PC-9 (cell line): ENCODE results near the gene PTPRO. TPM values are rescaled to one million over a fixed set of nuclear protein-coding genes. Genes with fewer than 3 reads are reported as not detected.

Source experiments
- BruUV-seq: library from RNA; stranded (reverse); fragments of 400-500 nt; replicated peaks from 2 replicates; lab custom pipeline; 2021; lab: Mats Ljungman, UMichigan
- CTCF ChIA-PET: fragments of 300-600 bp; sonication (Branson Sonifier 250); formaldehyde crosslinking; loops from one replicate; lab custom pipeline; 2022; ENCODE audit warnings: antibody characterized with exemption; lab: Charles Lee
- POLR2A ChIA-PET: fragments of 300-600 bp; sonication (Branson Sonifier 250); formaldehyde crosslinking; loops from one replicate; lab custom pipeline; 2022; ENCODE audit warnings: antibody characterized with exemption; ENCODE audit not compliant: unreplicated experiment; lab: Charles Lee
- DNase-seq, 2 experiments: peaks; one replicate each; pipeline versions ENCODE4 v3.0.0 to v3.0.0-alpha.2; 2015 to 2022; ENCODE audit warnings: mixed read lengths in 1 of 2
- H2AFZ ChIP-seq: fragments of 200-600 bp; sonication (generic); 2 replicates; pipeline ENCODE4 v1.8.1; 2017; ENCODE audit warnings: antibody characterized with exemption
- H3F3A ChIP-seq: fragments of 200-600 bp; sonication (generic); 2 replicates; pipeline ENCODE4 v1.8.1; 2017; ENCODE audit warnings: antibody characterized with exemption, mild to moderate bottlenecking, low read depth; ENCODE audit not compliant: insufficient read depth
- H3K27ac ChIP-seq: fragments of 200-600 bp; sonication (generic); 2 replicates; pipeline ENCODE4 v1.6.1; 2016; ENCODE audit warnings: mixed run types
- H3K27me3 ChIP-seq: fragments of 200-600 bp; sonication (generic); 2 replicates; pipeline ENCODE4 v1.6.1; 2016; ENCODE audit warnings: low read depth, mixed run types; ENCODE audit not compliant: insufficient read depth
- H3K36me3 ChIP-seq: fragments of 200-600 bp; sonication (generic); 2 replicates; pipeline ENCODE4 v1.6.1; 2016; ENCODE audit warnings: low read depth, mixed run types
- H3K4me1 ChIP-seq: fragments of 200-600 bp; sonication (generic); replicated peaks from 2 replicates; pipeline ENCODE4 v1.6.1; 2016; ENCODE audit warnings: mixed run types; ENCODE audit not compliant: insufficient read depth
- H3K4me2 ChIP-seq: fragments of 200-600 bp; sonication (generic); 2 replicates; pipeline ENCODE4 v1.6.1; 2017; ENCODE audit warnings: mixed run types
- H3K4me3 ChIP-seq: fragments of 200-600 bp; sonication (generic); 2 replicates; pipeline ENCODE4 v1.6.1; 2016; ENCODE audit warnings: mixed run types
- H3K79me2 ChIP-seq: fragments of 200-600 bp; sonication (generic); 2 replicates; pipeline ENCODE4 v1.6.1; 2017; ENCODE audit warnings: low read depth, mixed run types
- H3K9me2 ChIP-seq: fragments of 200-600 bp; sonication (generic); 2 replicates; pipeline ENCODE4 v1.8.1; 2017; ENCODE audit warnings: mild to moderate bottlenecking; ENCODE audit not compliant: insufficient read depth
- H3K9me3 ChIP-seq: fragments of 200-600 bp; sonication (generic); 2 replicates; pipeline ENCODE4 v1.8.1; 2016; ENCODE audit warnings: low read depth; ENCODE audit not compliant: insufficient read depth
- H4K20me1 ChIP-seq: fragments of 200-600 bp; sonication (generic); 2 replicates; pipeline ENCODE4 v1.8.1; 2017; ENCODE audit not compliant: insufficient read depth
- CTCF ChIP-seq: fragments of 200-600 bp; sonication (generic); conservative IDR thresholded peaks from 2 replicates; pipeline ENCODE4 v1.6.1; 2017; ENCODE audit warnings: mixed run types, antibody characterized with exemption, mild to moderate bottlenecking, moderate library complexity
- EZH2 ChIP-seq: fragments of 200-600 bp; sonication (generic); IDR thresholded peaks from 2 replicates; pipeline ENCODE4 v1.8.0; 2017; ENCODE audit warnings: antibody characterized with exemption, low read depth
- intact Hi-C: fragments of 100-400 bp; cut with micrococcal nuclease; formaldehyde crosslinking; loops from one replicate; pipeline ENCODE4 v1.10.0; 2022; ENCODE audit not compliant: unreplicated experiment
- total RNA-seq: library from RNA; stranded (reverse); gene quantifications from 2 replicates; pipeline ENCODE4 v1.2.3, GENCODE V29; 2021

PTPRO gene
- total RNA-seq, 1 experiment from 2014 or later, result not detected

DNA sequence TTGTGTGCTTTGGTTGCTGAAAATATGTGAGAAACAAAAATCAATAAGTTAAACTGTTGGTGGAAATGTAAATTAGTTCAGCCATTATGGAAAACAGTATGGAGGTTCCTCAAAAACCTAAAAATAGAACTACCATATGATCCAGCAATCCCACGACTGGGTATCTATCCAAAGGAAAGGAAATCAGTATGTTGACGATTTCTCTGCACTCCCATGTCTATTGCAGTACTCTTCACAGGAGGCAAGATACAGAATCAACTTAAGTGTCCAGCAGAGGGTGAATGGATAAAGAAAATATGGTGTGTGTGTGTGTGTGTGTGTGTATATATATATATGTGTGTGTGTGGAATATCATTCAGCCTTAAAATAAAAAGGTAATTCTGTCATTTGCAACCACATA lies 159.5 kb downstream of the PTPRO start:
- H3K27me3 ChIP-seq, result no peaks in the 10 kb centered on the region
- no peak for DNase-seq
- ChIA-PET CTCF (no interaction called here), POLR2A (no interaction called here)
- no peak overlapping the region for H3K27ac ChIP-seq
- intact Hi-C loops, result no loop called here
- no peaks in the 10 kb centered on the region for H4K20me1 ChIP-seq
- no TSS peak for BruUV-seq
- H3K9me3 ChIP-seq, result no peaks in the 10 kb centered on the region
- TF ChIP-seq CTCF (no peak), EZH2 (no peak)
- no peaks in the 10 kb centered on the region for H3K4me1 ChIP-seq
- no peaks in the 10 kb centered on the region for H3K36me3 ChIP-seq
- 0 out of 2 replicates have a peak, but pooled peaks cover 6% of the 10 kb centered on the region for H3K9me2 ChIP-seq
- no peaks in the 10 kb centered on the region for H3K79me2 ChIP-seq
- H2AFZ ChIP-seq, result no peak overlapping the region
- no peak overlapping the region for H3K4me3 ChIP-seq
- no peak overlapping the region for H3K4me2 ChIP-seq
- H3F3A ChIP-seq, result no peaks in the 10 kb centered on the region

DNA sequence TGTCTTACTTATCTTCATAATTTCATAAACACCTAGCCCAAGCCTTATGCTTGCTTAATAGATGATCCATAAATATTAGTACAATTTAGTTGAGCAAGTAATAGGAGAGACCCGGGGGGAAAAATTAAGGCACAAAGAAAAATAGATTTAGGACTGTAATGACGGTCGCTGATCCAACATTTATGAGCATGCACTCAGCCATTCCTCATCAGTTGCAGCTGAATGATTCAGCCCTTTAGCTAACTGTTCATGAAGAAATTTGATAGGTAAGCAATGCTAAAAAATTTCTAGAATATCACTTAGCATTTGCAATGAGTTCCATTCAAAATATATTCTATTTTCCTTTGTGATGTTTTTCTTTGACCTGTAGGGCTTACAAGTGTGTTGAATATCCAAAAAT lies 163.2 kb downstream of the PTPRO start:
- Histone ChIP-seq H3K27ac (no peak overlapping the region), H3K4me2 (no peak overlapping the region), H3K4me1 (no peaks in the 10 kb centered on the region), H3K9me2 (0 out of 2 replicates have a peak, but pooled peaks cover 10% of the 10 kb centered on the region), H3K4me3 (no peak overlapping the region), H2AFZ (no peak overlapping the region), H3K36me3 (no peaks in the 10 kb centered on the region), H3K79me2 (no peaks in the 10 kb centered on the region), H3K9me3 (no peaks in the 10 kb centered on the region), H4K20me1 (no peaks in the 10 kb centered on the region), H3F3A (no peaks in the 10 kb centered on the region), H3K27me3 (no peaks in the 10 kb centered on the region)
- intact Hi-C loops, result no loop called here
- no peak for DNase-seq
- TF ChIP-seq EZH2 (no peak), CTCF (no peak)
- no TSS peak for BruUV-seq
- POLR2A ChIA-PET, result no interaction called here
- CTCF ChIA-PET, result no interaction called here

DNA sequence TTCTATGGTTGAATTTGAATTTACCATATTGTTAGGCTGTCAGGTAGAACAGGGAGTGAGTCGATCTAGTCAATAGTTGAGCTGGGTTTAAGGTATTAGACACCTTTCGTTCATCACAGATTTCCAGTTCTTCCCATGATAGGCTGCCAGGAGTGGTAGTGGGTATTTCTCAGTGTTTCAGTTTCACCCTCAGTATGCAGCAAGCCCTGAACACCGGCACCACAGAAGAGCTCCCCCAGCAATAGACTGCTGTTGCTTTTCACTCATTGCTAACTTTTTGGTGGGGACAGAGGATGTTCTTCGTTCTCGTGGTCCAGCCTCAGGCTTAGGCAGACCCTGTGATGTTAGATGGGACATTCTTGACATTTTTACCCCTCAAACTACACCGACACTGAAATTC lies 164.6 kb downstream of the PTPRO start:
- H3K36me3 ChIP-seq, result no peaks in the 10 kb centered on the region
- POLR2A ChIA-PET, result no interaction called here
- 0 out of 2 replicates have a peak, but pooled peaks cover 6% of the 10 kb centered on the region for H3K9me2 ChIP-seq
- no peaks in the 10 kb centered on the region for H3K4me1 ChIP-seq
- CTCF ChIA-PET, result no interaction called here
- no peaks in the 10 kb centered on the region for H3F3A ChIP-seq
- H4K20me1 ChIP-seq, result no peaks in the 10 kb centered on the region
- H3K27me3 ChIP-seq, result no peaks in the 10 kb centered on the region
- BruUV-seq, result no TSS peak
- H3K4me2 ChIP-seq, result no peak overlapping the region
- no peak for DNase-seq
- H3K4me3 ChIP-seq, result no peak overlapping the region
- H3K79me2 ChIP-seq, result no peaks in the 10 kb centered on the region
- H2AFZ ChIP-seq, result no peak overlapping the region
- no peak overlapping the region for H3K27ac ChIP-seq
- H3K9me3 ChIP-seq, result no peaks in the 10 kb centered on the region
- TF ChIP-seq CTCF (no peak), EZH2 (no peak)
- intact Hi-C loops, result no loop called here
